ACC112 (cell line): Measurements from ENCODE around the gene TMEM235.

ENCODE experiments used
- H2AFZ ChIP-seq: fragments of 200-600 bp; sonication (generic); one replicate; pipeline ENCODE4 v1.6.0; 2017; ENCODE audit warnings: antibody characterized with exemption, low read length; ENCODE audit not compliant: unreplicated experiment
- H3K27ac ChIP-seq: fragments of 200-600 bp; sonication (generic); 2 replicates; pipeline ENCODE4 v1.5.1; 2014; ENCODE audit warnings: low read depth, mild to moderate bottlenecking, antibody characterized with exemption, low read length, moderate library complexity
- H3K27me3 ChIP-seq: fragments of 200-600 bp; sonication (generic); 2 replicates; pipeline ENCODE4 v1.6.1; 2014; ENCODE audit warnings: mild to moderate bottlenecking, antibody characterized with exemption, low read length, moderate library complexity, mixed read lengths; ENCODE audit not compliant: insufficient read depth
- H3K36me3 ChIP-seq: fragments of 200-600 bp; sonication (generic); 2 replicates; pipeline ENCODE4 v1.6.1; 2016; ENCODE audit warnings: mild to moderate bottlenecking, antibody characterized with exemption, low read length, moderate library complexity, mixed read lengths; ENCODE audit not compliant: insufficient read depth
- H3K4me1 ChIP-seq: fragments of 200-600 bp; sonication (generic); one replicate; pipeline ENCODE4 v1.6.1; 2016; ENCODE audit warnings: low read length, mixed read lengths; ENCODE audit not compliant: insufficient read depth, unreplicated experiment, control insufficient read depth
- H3K4me3 ChIP-seq: fragments of 200-600 bp; sonication (generic); 2 replicates; pipeline ENCODE4 v1.5.1; 2014; ENCODE audit warnings: mild to moderate bottlenecking, low read depth, low read length
- H3K79me2 ChIP-seq: fragments of 200-600 bp; sonication (generic); one replicate; pipeline ENCODE4 v1.6.0; 2016; ENCODE audit warnings: low read length; ENCODE audit not compliant: control insufficient read depth, unreplicated experiment, insufficient read depth

The TMEM235 gene

DNA sequence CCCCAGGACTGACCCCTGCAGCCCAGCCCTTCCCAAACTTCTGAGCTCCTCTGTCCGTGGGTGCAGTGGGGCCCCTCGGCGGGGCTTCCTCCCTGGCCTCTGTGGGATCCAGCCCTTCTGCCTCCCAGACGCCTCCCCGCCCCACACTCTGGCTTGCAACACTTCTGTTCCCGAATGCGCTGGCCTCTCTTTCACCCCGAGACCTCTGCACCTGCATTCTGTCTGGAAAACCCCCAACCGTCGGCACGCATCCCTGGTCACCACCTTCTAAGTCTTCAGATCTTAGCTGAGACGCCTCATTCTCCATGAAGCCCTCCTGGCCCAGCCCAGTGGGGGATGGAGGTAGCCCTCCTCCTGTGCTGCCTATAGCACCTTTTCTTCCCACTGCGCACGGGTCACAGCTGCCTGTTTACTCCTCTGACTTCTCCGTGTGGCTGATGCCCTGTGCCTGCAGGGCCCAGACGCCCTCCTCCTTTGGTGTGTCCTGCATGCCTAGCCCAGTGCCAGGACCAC lies 26.4 kb downstream of the TMEM235 start:
- H3K36me3 ChIP-seq = no peaks in the 10 kb centered on the region
- no peaks in the 10 kb centered on the region for H3K4me1 ChIP-seq
- H2AFZ ChIP-seq = no peak overlapping the region
- H3K4me3 ChIP-seq = no peak overlapping the region
- H3K27me3 ChIP-seq = no peaks in the 10 kb centered on the region
- no peak overlapping the region for H3K27ac ChIP-seq
- no peaks in the 10 kb centered on the region for H3K79me2 ChIP-seq

- Histone ChIP-seq H3K4me3 (no peak overlapping the region), H3K4me1 (no peaks in the 10 kb centered on the region), H3K79me2 (no peaks in the 10 kb centered on the region), H3K27ac (no peak overlapping the region), H3K36me3 (no peaks in the 10 kb centered on the region), H2AFZ (no peak overlapping the region), H3K27me3 (no peaks in the 10 kb centered on the region)
Observed at GRCh38 chr17:78258323-78259191, 27.1 kb downstream of the TMEM235 start.

DNA sequence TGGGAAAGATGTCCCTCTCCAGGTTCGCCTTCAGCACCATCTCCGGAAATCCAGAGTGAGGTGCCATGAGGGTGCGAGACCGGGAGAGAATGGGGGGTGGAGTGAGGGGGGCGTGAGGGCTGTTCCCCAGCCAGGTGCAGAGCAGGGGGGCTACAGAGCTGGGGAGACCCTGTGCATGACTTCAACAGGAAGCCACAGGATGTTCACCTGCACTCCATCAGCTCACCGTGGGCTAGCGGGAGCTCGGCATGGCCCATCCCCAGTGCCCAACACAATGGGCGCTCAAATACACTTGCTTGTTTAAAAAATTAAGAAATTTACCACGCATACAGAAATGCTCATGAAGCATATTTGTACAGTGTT lies 27.7 kb downstream of the TMEM235 start:
- Histone ChIP-seq H3K36me3 (no peaks in the 10 kb centered on the region), H3K79me2 (no peaks in the 10 kb centered on the region), H3K4me1 (no peaks in the 10 kb centered on the region), H3K27ac (no peak overlapping the region), H2AFZ (no peak overlapping the region), H3K4me3 (no peak overlapping the region), H3K27me3 (no peaks in the 10 kb centered on the region)

GRCh38 chr17:78263063-78263735 lies 31.8 kb downstream of the TMEM235 start:
- H3K27ac ChIP-seq = no peak overlapping the region
- no peak overlapping the region for H3K4me3 ChIP-seq
- no peaks in the 10 kb centered on the region for H3K36me3 ChIP-seq
- H3K4me1 ChIP-seq = no peaks in the 10 kb centered on the region
- H3K27me3 ChIP-seq = no peaks in the 10 kb centered on the region
- no peaks in the 10 kb centered on the region for H3K79me2 ChIP-seq
- H2AFZ ChIP-seq = no peak overlapping the region

- no peak overlapping the region for H2AFZ ChIP-seq
- H3K79me2 ChIP-seq = no peaks in the 10 kb centered on the region
- no peaks in the 10 kb centered on the region for H3K4me1 ChIP-seq
- H3K36me3 ChIP-seq = no peaks in the 10 kb centered on the region
- H3K27me3 ChIP-seq = peaks cover 5% of the 10 kb centered on the region
- no peak overlapping the region for H3K27ac ChIP-seq
- no peak overlapping the region for H3K4me3 ChIP-seq
Observed at GRCh38 chr17:78263736-78264340, 32.4 kb downstream of the TMEM235 start.

GRCh38 chr17:78264590-78264989 lies 33.2 kb downstream of the TMEM235 start:
- H3K79me2 ChIP-seq = no peaks in the 10 kb centered on the region
- H3K4me1 ChIP-seq = peaks cover 5% of the 10 kb centered on the region
- H2AFZ ChIP-seq = no peak overlapping the region
- H3K36me3 ChIP-seq = no peaks in the 10 kb centered on the region
- H3K27ac ChIP-seq = no peak overlapping the region
- no peak overlapping the region for H3K4me3 ChIP-seq
- peaks cover 12% of the 10 kb centered on the region for H3K27me3 ChIP-seq

GRCh38 chr17:78265121-78265520 lies 33.7 kb downstream of the TMEM235 start:
- no peaks in the 10 kb centered on the region for H3K36me3 ChIP-seq
- H3K79me2 ChIP-seq = no peaks in the 10 kb centered on the region
- H3K4me3 ChIP-seq = no peak overlapping the region
- no peak overlapping the region for H3K27ac ChIP-seq
- peaks cover 5% of the 10 kb centered on the region for H3K4me1 ChIP-seq
- peaks cover 17% of the 10 kb centered on the region for H3K27me3 ChIP-seq
- H2AFZ ChIP-seq = no peak overlapping the region

GRCh38 chr17:78266231-78266631 lies 34.8 kb downstream of the TMEM235 start:
- Histone ChIP-seq H3K36me3 (no peaks in the 10 kb centered on the region), H2AFZ (no peak overlapping the region), H3K79me2 (no peaks in the 10 kb centered on the region), H3K4me3 (no peak overlapping the region), H3K27ac (no peak overlapping the region), H3K4me1 (peaks cover 5% of the 10 kb centered on the region), H3K27me3 (peaks cover 20% of the 10 kb centered on the region)

- Histone ChIP-seq H2AFZ (no peak overlapping the region), H3K36me3 (no peaks in the 10 kb centered on the region), H3K4me3 (no peak overlapping the region), H3K27me3 (peaks cover 25% of the 10 kb centered on the region), H3K4me1 (peaks cover 5% of the 10 kb centered on the region), H3K27ac (no peak overlapping the region), H3K79me2 (no peaks in the 10 kb centered on the region)
Observed at GRCh38 chr17:78266771-78267170, 35.3 kb downstream of the TMEM235 start.

DNA sequence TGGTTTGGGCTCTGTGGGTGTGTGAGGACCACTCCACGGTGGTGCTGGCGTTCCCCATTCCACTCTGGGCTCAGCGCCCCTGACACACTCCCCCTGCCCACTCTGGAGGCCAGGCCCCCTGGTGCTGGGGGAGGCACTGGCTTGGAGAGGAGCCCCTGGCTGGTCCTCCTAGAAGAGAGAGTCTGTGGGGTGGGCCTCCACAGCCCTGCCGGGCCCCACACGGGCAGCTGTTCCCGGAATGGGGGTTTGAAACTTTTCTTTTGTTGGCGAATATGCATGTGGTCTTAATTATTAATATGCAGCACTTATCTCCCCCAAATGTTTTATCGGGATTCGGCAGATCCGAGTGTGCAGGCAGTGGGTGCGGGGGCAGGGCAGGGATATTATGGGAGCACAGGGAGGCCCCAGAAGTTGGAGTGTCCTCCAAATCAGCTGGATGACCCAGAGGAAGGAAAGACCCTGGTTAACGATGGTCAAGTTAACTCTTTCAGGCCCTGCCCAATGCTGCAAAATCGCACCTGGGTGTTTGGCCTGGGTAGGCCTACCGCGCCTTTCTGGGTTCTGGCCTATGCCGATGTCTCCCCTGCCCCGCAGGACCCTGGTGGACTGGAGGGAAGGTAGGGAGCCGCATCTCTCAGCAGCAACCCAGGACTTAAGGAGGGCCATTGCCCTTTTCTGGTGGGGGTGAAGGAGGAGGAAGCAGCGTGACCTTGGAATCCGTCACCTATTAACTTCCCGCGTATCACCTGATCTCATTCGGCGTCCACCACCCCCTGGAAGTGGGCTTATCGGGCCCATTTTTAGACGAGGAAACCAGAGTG lies 36.0 kb downstream of the TMEM235 start:
- Histone ChIP-seq H3K36me3 (no peaks in the 10 kb centered on the region), H3K4me1 (peaks cover 5% of the 10 kb centered on the region), H3K4me3 (no peak overlapping the region), H3K27me3 (peaks cover 32% of the 10 kb centered on the region), H3K27ac (no peak overlapping the region), H2AFZ (no peak overlapping the region), H3K79me2 (no peaks in the 10 kb centered on the region)
